Activated CD4-positive, alpha-beta T cell treated with anti-CD3 and anti-CD28 coated beads, Interleukin-2, Interleukin-4, amounts not matched to agents 100 ng/mL and 50 ng/mL, durations not matched to agents 16 hours and 8 hours (primary cell): ENCODE results near the gene M1AP.
A peak's percentile ranks its signal among the peaks of the same experiment; 100 is the strongest.
"Not testable (repeated sequence)": the region's sequence is repeated elsewhere in the genome, so short reads cannot be mapped to it uniquely, and the experiment has no call there.

Source experiments
- DNase-seq: peaks from one replicate; pipeline ENCODE4 v3.0.0-alpha.2; 2020; ENCODE audit warnings: low spot score

M1AP gene

DNA sequence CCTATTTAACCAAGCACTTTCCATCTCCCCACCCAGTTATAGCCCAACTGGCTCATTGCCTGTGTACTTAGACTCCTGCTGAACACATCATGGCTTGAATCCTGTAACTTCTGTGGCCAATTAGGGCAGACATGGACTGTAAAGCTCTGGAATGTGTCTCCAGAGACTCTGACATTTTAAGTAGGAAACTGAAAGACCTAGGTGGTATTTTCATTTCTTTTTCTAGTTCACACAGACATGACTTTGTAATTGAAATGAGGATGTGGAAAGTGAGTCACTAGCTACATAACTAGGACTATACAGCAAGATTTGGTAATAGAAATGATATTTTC lies 81.4 kb downstream of the M1AP start:
- no peak for DNase-seq

DNA sequence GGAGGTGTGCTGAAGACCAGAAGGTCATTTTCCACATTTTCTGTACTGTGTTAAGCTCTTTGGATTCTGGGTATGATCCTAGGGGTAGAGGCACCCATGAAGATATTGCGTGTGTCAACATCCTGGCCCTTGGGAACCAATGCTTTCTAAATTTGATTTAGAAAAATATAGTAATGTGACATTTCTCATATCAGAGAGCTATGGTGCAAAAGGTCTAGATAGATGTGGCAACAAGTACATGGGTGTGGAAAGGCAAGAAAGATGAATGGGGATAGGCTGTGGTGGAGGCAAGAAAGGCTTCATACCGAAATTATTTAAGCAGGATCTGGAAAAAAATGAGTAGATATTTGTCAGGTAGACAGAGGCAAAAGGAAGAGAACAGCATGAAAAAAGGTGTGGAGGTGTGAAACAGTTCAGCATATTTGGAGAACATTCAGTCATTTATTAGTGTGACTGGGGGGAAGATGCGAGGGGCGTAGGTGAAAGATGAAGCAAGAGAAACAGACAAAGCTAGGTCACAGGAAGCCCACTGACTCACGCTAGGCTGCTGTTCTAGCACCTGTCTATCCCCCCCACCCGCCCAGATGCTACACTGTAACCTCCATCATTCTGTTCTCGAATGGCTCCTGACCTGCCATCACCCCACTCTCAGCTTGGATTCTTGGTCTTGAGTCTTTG lies 81.9 kb downstream of the M1AP start:
- no peak for DNase-seq

DNA sequence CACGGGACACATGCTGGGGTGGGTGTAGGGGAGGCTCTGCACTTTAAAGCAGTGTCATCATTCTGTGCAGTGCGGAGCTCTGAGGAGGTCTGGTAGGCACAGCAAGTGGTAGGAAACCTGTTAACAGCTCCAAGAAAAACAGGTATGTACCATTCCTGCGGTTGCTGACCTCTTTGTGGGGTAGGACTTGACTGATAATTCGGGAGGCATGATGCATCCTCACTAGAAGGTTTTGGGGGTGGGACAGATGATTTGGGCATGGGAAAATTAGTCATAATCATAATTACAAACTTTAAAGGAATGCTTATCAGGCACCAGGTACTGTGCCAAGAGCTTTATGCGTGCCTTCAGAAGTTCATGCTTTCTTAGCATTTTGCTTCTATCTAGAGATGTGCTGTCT lies 83.9 kb downstream of the M1AP start:
- DNase-seq, result no peak

DNA sequence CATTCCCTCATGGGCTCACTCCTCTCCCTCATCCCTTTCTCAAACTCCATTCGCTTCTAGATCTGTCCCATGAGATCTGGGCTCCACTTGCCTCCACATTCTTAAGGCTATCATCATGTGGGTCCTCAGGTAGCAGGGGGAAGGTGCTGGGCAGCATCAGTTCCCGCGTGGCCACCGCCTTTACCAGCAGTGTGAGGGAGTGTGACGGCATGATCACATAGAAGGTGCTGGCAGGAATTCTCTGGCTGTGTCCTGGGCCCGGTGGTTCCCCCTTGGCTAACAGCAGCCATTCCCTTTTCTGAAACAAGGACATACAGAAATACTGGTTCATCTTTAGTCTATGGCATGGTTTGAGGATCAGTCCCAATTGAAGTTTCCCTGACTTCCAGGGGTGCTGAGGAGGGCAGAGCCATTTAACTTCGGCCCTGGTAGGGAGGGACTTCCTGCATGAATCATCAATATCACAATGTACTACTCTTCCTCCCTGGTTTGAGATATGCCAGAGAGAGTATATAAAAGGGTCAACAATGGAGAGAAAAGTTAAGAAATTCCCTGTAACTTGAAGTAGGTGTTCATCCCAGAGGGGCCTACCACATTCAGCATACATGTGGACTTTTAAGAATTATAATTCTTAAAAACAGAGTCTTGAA lies 85.9 kb downstream of the M1AP start:
- DNase-seq, result no peak

DNA sequence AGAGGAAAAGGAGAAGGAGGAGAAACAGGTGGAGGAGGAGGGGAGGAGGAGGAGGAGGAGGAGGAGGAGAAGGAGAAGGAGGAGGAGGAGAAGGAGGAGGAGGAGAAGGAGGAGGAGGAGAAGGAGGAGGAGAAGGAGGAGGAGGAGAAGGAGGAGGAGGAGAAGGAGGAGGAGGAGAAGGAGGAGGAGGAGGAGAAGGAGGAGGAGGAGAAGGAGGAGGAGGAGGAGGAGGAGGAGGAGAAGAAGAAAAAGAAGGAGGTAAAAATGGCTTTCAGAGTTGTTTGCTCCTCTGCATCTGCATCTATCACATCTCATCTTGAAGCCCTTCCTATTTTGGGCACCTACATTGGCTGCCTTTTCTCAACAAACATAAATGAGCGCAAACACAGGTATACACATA lies 87.1 kb downstream of the M1AP start:
- DNase-seq, result not testable (repeated sequence)

DNA sequence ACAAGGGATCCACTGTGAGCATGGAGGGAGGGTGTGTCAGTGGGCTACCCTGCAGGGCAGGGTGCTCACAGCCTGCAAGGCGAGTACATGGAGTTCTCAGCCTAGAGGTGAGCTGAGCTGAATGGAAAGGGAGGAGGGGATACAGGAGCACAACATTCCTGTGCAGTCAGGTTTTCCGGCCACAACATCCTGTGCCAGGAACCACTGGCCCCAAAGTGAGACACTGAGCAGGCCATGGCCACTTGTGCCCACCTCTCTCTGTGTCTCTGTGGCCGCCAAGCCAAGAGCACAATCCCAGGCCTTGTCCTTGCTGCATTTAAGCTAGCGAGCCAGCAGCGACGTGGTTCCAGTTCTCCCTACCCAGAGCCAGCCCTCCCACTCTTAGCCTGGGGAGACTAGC lies 87.5 kb downstream of the M1AP start:
- DNase-seq, result no peak

DNA sequence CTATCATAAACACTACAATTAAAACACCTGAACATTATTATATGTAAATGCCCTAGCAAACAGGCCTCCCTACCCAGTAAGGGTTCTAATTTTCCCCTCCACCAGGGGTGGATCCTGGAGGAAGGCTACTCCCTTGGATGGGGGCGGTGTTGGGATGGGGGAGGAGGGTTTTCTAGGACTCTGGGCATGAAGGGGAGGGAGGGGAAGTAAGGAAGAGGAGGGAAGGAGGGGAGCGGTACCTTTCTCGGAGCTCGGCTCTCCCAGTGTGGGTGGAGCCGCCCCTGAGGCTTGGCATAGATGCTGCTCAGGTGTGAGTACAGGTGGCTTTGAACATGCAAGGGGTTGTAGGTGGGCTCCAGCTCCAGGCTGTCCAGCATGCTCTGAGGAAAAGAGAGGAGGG lies 88.2 kb downstream of the M1AP start:
- DNase-seq, result no peak

DNA sequence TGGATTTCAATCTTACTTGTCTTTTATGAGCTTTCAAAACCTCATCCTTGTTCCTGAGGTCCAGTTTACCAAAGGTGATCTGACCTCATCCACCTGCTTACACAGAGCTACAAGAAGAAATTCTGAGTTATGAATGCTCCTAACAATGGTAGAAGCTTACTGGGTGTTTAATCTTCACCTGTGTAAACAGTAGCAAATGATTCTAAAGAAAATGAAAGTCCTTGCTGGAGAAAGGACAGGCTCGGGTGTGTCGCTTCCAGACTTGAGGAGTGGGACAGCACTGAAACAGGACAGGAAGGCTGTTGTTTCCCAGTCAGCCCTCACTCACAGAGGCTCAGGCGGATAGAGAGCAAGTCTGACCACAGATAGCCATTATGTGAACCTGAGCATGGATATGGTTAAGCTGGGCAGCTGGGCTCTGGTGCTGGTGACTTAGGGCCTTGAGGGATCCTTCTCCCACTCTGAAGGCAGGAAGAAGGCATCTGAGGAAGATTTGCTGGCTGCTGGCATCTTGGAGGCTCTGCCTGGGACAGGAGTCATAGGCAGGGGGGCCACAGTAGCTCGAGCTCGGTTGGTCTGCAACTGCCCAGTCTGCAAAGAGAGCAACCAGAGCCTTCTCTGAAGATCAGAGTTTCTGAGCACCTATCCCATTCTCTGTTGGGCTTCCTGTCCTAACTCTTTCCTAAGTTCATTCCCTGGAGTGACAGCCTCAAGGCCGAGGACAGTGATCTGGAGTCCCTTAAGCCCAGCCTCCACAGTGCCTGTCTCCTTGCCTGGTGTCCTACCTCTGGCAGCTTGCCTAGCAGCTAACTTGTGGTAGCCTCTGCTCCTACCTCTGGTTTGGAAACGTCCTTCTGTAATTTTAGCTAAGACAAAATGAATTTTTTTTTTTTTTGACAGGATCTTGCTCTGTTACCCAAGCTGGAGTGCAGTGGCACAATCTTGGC lies 89.6 kb downstream of the M1AP start:
- DNase-seq, result no peak

DNA sequence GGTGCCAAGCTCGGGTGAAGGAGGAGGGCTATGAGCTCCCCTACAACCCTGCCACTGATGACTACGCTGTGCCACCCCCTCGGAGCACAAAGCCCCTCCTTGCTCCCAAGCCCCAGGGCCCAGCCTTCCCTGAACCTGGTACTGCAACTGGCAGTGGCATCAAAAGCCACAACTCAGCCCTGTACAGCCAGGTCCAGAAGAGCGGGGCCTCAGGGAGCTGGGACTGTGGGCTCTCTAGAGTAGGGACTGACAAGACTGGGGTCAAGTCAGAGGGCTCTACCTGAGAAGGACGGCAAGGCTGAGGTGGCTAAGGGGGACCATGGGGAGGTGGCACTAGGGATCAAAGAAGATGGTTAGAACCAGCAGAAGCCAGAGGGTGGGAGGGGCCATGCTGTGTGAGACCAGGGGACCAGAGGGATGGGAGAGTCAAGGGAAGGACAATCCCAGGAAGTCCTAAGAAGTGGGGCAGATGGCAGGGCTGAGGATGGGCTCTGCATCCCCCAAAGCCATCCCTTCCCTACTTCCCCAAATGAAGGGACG lies 91.2 kb downstream of the M1AP start:
- DNase-seq, result no peak

DNA sequence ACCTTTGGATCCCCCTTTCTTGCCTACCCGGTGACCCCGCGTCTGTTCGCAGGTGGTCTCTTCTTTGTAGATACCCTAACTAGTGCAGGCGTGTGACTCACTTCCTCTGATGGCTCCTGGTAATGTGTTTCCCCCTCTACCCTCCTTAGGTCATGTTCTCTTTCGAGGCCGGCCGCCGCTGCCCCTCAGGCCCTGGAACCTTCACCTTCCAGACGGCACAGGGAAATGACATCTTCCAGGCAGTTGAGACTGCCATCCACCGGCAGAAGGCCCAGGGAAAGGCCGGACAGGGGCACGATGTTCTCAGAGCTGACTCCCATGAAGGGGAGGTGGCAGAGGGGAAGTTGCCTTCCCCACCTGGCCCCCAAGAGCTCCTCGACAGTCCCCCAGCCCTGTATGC lies 92.0 kb downstream of the M1AP start:
- no peak for DNase-seq

DNA sequence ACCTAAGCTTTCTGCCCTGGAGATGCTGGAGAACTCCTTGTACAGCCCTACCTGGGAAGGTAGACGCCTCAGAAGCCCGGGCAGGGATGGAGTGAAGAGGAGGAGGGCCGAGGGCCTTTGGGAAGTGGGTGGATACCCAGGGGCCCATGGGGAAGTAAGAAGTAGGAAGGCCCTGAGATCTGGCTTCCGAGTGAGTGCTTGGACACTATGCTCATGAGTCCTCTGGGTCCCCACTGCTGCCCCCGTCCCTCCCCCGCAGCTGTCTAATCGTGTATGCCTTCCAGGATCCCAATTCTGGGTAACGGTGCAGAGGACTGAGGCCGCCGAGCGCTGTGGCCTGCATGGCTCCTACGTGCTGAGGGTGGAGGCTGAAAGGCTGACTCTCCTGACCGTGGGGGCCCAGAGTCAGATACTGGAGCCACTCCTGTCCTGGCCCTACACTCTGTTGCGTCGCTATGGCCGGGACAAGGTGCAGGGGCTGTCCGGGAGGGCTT lies 92.5 kb downstream of the M1AP start:
- DNase-seq, result no peak

DNA sequence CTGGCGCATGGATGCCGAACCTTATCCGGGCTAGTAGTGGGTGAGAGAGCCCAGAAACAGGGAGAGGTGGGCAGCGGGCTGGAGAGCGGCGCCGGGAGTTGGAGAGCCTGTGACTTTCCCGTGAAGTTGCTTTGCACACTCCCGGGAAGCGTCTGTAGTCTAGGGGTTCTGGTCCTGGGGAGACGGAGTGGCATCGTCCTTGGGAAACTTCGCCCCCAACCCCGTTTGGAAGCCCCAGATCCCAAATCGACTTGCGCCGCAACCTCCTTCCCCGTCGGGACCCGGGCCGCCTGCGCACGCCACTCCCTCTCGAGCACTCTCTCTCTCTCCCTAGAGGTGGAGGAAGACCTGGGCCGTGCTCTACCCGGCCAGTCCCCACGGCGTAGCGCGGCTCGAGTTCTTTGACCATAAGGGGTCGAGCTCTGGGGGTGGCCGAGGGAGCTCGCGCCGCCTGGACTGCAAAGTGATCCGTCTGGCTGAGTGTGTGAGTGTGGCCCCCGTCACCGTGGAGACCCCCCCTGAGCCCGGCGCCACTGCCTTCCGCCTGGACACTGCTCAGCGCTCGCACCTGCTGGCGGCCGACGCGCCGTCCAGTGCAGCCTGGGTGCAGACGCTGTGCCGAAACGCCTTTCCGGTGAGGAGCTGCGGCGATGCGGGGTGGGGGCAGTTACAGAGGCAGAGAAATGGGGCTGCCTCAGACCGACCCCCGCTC lies 93.2 kb downstream of the M1AP start:
- no peak for DNase-seq

DNA sequence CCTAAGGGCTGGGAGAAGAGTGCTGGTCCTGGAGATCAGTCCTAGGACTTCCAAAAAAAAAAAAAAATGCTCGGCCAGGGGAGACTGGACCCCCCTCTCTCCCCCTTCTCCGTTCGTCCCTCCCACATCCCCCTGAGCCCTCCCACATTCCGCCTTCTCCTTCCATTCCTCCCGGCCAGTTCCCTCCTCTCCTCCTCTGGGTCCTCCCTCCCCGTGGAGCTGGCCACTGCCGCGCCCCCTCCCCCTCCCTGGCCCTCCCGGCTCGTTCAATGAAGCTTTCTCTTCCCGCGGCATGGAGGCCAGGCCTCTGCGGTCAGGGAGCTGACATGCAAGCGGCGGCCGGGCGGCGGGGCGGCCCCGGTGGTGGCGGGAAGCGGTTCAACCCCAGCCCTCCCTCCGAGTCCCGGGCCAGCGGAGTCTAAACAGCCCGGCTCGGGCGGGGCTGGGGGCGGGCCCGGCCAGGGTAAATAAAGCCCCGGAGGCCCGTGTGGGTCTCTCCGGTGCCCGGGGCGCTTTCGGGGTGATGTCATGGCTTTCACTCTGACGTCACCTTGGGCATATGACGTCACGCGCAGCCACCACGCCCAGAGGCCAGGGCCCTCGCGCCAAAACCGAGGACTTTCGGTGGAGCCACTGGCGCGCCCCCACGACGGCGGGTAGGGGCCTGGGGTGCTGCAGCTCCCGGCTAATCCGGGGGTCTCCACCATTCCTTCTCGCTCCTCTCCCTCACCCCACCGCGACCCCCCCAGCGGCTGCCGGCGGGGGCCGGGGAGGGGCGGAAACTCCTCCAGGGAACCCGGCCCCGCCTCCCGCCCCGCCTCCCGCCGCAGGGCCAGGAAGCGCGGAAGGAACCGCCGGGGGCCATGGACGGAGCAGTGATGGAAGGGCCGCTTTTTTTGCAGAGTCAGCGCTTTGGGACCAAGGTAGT lies 94.0 kb downstream of the M1AP start, which contains the start of the genes DOK1 and LOXL3:
Gene DOK1 (plus strand): TSS at position 829 of the 928 bp plus-strand sequence. CDS start 35 bp downstream, at position 864.
Gene LOXL3 (minus strand): TSS at position 51 of the 928 bp plus-strand sequence. CDS start 1,308 bp downstream, outside the sequence.
- DNase-seq, result peak; percentile 86

DNA sequence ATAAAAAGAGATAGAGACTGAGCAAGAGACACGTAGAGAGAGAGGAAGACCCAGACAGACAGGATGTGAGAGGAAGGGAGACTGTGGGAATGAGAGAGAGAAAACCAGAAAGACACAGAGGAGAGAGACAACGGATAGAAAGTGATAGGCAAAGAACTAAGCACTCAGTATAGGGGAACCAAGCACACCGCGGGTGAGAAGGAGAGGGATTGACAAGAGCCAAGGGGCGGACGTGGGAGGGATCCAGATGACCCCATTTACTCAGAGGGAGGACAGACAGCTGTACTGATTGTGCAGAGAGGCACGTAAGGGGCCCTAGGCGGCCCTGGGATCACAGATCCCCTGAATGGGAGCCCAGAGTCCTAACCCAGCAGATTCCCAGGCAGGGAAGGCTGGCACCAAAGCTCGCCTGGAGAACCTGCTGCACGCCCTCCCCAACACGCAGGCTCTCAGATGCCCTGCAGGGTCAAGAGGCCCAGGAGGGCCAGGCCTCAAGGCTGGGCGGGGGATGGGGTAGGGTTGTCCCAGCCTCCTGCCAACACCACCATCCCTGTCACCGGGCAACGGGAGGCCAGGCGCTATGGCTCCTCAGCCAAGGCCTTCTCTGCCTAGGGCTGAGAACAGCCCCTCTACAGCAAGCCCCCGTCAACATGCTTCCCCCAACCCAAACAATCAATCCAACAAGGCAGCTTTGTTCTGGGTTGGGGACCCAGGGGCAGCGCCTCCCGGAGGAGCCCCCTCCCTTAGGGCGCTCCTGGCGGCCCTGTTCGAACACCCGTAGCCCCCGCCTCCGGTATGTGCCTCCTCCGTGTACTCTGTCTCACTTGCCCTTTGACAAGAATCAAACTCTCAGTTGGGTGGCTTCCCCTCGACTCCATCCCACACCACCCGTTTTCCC lies 95.0 kb downstream of the M1AP start:
- no peak for DNase-seq

DNA sequence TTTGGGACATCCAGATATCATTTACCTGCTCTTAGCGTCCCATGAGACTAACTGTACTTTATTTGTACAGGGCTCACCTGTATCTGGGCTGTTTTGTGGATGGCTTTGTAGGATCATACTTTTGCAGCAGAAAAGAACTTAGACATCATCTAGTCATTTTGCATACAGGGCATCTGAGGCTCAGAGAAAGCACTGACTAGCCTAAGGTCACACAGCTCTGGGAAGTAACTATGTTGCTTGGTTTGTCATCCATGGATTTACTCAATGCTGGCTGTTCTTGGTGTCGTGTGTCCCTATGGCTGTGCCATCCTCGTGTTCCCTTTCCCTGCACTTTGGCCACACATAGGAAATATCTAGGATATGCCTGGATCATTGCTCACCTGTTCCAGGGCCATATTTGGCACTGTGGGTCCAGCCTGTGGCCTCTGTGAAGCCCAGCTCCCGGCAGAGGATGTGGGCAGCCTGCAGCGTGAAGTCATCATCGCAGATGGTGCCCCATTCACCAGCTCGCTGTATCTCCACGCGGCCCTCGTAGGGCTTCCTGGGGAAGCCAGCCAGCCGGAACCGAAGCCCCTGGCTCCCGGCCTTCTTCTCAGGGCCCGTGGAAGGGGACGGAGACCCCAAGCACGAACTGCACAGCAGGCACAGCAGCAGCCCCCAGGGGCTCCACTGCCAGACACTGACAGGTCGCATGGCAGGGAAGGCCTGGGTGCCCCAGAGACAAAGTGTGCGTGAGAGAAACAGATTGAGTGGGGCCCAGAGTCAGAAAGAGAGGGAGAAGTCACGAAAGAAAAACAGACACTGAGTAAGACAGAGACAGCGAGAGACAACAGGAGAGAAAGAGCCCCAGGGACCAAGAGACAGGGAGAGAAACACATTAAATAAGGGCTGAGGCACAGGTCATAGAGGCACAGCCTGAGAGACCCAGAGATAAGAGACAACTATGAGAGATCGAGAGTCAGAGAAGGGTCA lies 95.9 kb downstream of the M1AP start:
- no peak for DNase-seq

DNA sequence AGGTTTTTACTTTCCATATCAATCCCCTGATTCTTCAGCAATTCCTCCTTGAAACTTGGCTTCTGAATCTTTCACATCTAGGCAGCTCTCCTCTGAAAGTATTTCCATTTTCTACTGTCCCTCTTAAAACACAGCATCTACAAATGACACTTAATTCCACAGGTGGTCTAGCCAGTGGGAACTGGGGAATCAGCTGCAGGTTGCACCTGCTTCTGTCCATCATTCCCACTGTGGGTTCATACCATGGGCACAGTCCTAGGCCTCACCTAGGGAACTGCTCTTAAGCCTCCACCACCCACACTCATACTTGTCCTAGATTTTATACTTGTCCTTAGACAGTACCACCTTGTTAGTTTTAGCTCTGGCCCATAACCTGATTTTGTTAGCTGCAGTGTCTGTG lies 96.6 kb downstream of the M1AP start:
- DNase-seq, result no peak

DNA sequence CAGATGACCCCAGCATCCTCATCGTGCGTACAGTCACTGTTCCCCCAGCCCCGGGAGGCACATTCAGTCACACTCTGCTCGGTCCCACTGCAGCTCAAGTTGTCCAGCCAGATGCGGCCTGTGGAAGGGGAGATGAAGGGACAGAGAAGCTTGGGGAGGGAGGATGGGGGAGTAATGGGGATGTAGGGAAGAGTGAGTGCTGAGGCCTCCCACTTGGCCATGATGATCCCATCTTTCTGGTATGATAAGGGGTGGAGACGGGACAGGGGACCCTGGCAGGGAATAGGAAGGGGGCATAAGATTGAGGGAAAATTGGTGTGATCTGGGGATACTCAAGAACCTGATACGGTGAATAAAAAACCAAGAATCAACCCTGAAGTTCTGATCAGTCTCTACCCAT lies 97.9 kb downstream of the M1AP start:
- DNase-seq, result no peak
